GM18519 (cell line): ENCODE data around the gene EDN2.

ENCODE experiments used
- ATAC-seq: cut with Tn5 transposase; IDR thresholded peaks from one replicate; pipeline ENCODE4 v1.9.1; 2021; ENCODE audit warnings: mild to moderate bottlenecking, moderate library complexity; ENCODE audit not compliant: unreplicated experiment, low FRiP score

The EDN2 gene

DNA sequence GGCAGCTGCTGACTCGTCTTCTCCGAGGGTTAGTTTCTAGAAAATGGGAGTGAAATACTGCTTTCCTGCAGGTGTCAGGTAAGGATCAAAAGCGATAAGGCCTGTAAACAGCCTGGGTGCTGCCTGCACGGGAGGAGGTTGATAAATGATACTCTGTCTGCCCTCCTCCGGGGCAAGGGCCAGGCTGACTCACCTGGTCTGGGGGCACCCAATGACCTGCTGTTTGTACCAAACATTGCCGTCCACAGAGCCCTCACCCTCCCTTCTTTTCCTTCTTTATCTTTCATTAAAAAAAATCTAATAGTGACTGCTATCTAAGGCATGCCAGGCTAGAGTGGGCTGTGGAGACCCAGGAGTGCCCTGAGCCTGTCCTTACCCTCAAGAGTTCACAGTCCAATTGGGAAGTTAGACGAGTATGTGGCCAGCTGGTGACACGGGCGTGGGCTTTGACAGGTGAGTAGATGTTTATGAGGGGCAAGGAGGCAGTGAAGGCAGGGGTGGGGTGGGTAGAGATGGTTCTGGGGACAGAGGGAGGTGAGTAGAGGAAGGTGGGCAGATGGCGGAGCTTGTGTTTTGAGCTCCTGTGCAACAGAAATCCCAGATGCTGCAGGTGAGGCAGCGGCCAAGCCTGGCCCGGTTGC lies 16.2 kb downstream of the EDN2 start:
- no peak for ATAC-seq

DNA sequence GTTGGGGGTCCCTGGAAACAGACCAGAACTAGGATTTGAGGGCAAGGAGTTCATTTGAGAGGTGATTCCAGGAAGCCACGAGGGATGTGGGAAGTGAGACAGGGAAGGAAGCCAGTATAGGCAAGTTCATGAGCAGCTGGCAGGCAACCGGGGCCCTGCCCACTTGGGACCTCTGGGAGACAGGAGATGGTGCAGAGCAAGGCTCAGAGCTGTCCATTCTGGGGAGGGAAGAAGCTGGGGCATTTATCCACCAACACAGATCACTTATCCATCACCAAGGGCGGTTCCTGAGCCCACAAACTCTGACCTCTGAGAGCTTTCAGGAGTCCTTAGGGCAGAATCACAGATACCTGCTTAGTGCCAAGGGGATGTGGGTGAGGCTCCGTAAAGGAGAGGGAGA lies 16.8 kb downstream of the EDN2 start:
- no peak for ATAC-seq

DNA sequence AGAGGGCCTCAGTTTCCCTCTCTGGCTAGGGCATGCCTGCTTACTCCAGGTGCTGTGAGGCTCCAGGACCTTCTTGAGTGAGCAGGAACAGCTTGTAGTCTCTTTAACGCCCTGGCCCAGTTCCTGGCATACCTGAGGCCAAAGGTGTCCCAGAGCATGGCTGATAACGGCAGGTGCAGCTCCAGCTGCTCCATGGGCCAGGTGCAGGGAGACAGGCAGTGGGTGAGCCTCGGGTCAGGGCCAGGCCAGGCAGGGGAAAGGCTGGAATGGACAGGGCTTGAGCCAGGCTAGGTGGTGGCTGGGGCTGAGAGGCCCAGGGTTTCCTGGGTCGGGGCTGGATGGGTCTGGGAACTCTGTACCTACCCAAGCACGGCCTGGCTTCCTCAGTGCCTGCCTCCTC lies 18.3 kb downstream of the EDN2 start:
- no peak for ATAC-seq

DNA sequence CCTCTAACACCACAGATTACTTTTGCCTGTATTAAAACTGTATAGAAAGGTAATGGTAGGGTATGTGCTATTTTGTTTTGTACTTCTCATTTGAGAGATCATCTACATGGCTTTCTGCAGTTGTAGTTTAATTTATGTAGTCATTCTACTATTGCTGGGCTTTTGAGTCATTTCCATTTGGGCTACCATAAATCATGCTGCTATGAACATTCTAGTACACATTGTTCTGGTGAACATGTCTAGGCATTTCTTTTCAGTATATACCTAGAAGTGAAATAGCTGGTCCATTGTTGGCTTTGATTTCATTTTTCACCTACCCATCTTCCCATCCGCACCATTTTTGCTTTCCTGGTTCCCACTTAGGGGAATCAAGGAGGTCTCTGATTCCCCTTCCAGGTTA lies 18.7 kb downstream of the EDN2 start:
- ATAC-seq = no peak

DNA sequence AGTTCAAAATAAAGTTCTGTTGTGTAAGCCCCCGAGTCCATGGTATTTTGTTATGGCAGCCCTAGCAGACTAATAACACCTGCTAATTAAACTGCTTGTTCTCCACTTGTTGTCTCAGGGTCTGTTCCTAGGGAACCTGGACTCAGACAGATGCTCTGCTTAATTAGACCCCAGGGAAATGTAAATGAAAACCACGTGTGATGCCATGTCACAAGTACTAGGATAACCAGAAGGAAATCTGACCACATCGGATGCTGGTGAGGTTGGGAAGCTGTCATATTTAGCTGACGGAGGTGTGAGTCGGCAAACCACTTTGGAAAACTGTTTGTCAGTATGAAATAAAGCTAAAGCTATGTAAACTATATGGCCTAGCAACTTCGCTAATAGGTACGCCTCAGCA lies 19.6 kb downstream of the EDN2 start:
- no peak for ATAC-seq

DNA sequence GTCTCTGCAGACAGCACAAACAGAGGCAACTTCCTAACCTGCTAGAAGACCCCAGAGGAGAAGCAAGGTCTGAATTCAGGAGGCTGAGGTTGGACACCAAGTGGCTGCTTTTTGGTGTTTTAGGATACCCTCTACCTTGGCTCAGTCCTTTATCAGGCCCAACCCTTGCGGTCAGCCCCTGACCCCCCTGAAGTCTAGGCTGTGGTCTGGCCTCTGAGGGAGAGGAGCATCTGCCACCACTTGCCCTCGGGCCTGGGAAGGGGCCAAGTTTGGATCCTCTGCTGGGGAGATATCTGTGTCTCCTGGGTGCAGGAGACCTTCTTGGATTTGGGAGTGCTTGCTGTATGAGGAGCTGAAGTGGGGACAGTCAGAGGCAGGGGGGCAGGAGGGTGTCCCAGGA lies 21.0 kb downstream of the EDN2 start:
- no peak for ATAC-seq

DNA sequence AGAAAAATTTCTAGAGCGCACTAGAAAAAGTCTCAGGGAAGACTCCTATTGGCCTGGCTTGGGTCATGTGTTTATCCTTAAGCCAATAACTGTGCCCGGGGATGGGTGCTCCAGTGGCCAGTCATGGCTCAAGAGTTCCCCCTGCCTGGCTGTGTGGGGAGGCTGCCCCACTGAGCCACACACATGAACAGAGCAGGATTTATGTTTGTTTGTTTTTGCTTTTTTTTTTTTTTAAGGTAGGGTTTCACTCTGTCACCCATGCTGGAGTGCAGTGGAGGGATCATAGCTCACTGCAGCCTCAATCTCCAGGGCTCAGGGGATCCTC lies 21.8 kb downstream of the EDN2 start:
- ATAC-seq = no peak

DNA sequence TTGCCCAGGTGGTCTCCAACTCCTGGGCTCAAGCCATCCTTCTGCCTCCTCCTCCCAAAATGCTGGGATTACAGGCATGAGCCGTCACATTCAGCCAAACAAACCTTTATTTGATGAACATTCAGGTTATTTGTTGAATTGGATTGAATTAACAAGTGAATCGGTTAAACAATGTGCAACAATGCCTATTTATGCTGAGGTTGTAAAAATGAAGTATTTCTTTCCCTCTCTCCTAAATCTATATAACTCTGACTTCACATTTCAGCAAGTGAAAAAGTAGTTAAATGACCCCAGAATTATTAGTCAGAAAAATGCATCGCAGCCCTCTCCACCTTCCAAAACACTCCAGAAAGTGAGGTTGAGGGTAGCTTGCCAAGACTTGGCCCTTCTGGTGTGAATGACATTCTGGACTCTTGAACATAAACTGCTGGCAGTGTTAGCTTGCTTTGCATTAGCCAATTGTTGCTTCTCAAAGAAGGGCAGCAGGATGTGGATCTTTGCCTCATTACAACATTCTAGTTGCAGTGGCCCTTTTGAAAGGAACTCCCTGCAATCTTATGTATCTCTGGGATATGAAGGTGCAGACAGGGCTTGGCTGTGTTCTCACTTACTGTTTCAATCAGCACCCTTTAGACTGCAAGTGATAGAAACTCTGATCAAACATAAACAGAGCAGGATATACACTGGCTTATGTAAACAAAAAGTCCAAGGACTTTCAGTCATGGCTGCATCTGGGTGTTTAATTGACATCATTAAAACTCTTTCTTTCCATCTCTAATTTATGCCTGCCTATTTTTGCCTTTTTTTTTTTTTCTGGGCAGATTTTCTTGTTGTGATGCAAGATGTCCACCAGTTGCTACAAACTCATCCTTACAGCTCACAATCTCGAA lies 22.4 kb downstream of the EDN2 start:
- no peak for ATAC-seq

DNA sequence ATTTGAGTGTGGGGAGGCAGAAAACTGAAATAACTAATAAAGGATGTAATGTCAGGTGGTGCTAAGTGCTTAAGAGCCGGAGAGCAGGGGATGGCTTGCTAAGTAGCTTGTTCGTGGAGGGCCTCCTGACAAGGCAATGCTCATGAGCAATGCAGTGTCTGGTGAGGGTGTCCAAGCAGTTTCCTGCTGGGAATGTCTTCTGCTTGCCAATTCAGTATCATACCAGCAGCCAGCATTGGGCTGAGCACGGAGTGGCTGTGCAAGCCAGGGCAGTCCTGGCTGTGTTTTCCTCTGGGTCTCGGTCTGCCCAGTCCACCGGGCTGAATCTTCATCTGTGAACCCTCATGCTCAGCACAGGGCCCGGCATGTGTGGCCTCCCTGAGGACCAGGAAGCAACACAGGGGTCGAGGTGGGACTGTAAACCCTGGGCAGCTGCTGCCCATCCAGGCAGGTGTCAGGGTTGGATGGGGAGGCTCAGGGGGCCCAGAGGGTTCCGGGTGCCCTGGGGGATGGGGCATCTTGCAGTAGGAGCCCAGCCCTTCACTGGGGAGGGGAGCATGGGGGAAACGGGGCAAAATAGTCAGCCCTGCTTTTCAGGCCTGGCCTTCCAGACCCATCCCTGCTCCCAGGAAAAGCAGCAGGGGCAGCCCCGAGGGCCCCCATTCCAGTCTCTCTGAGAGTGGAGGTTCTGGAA lies 27.5 kb downstream of the EDN2 start:
- ATAC-seq = no peak

DNA sequence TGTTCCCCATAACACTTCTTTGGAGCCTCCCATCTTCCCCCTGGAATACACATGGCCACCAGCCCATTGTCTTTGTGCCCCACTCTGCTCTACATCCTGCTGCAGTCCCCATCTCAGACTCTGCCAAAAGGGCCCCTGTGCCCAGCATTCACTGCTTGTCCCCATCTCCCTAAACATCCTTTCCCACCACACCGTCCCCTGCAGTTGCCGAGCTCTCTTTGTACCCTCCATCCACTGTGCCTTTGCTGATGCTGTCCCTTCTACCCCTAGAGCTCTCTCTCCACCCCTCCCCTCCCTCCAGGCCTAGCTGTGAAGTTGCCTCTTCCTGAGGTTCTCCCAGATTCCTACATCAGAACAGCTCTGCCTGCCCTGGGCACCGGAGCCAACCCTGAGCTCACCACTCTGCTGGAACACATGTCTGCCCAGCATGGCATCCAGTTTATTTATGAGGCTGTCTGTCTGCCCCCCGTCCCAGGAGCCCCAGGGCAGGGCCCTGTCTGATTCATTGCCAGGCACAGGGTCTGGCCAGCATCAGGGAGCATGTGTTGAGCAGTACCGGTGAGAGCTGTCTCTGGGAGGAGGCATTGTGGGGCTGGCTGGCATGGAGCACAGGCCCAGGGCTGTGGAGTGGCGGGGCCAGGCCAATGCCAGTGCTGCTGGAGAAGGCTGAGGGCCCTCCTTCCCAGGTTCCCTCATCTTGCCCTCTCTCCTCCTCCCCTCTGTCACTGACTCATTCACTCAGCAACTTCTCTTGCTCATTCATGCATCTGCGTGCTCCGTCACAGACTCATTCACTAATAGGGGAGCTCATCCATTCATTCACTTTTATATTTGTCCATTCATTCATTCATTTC lies 28.8 kb downstream of the EDN2 start:
- no peak for ATAC-seq

DNA sequence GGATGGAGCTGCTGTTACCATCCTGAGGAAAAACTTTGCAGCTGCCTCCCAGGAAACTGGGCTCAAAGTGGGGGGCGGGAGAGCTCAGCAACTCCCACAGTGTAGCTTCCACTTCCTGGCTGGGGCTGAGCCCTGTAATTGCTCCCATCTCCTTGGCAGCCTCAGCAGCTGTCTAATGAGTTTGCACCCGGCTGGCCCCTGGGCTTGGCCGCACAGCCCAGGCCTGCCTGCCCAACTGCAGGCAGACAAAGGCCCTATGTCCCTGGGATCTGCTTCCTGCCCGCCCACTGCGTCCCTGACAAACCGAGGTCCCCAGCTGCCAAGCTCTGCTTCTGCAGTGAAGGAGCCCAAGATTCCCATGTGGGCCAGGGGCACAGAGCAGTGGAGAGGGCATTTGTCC lies 30.1 kb downstream of the EDN2 start:
- ATAC-seq = no peak

DNA sequence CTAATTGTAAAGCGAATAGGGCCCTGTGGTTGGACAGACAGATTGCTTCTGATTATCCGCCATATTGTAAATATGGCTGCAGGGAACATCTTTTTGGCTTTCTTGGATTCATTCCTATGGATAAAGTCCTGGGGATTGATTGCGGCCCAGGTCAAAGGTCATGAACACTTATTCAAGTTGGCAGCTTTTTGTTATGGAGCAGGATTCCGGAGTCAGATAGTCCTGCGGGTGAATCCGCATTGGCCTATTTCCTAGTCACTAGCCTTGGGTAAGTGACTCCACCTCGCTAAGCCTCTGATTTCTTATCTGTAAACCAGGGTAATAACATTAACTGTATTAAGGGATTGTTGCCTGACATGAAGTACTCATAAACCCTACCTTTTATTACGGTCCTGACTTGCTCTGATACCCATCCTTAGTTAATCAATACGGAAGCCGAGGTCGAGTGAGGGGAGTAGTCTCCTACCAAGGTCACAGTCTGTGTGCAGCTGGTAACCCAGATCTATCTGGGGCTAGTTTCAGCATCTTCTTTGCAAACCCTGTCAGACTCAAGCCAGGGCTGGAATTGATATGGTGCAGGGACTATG lies 31.7 kb downstream of the EDN2 start:
- ATAC-seq = no peak

DNA sequence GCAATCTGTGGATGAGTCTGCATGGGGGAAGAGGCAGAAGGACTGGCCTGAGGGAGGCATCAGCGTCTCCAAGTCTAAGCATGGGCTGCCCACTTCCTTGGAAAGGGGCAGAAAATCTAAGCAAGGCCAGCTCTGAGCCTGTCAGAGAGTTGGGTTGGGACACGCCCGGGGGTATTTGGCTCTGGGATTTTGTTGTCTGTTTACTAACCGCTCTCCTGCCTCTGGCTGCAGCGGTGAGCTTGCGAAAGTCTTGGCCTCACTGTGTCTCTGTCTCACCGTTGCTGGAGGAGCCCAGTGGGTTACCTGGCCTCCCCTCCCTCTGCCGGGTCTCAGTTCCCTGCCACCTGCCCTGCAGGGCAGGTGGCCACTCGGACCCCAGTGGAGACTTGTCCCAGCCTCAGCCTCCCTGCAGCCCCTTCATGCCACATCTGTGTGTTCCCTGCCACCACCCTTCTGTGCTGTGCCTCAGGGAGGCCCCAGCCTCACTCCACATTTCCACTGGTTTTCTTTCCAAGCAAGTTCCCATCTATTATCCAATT lies 33.7 kb downstream of the EDN2 start:
- ATAC-seq = no peak

DNA sequence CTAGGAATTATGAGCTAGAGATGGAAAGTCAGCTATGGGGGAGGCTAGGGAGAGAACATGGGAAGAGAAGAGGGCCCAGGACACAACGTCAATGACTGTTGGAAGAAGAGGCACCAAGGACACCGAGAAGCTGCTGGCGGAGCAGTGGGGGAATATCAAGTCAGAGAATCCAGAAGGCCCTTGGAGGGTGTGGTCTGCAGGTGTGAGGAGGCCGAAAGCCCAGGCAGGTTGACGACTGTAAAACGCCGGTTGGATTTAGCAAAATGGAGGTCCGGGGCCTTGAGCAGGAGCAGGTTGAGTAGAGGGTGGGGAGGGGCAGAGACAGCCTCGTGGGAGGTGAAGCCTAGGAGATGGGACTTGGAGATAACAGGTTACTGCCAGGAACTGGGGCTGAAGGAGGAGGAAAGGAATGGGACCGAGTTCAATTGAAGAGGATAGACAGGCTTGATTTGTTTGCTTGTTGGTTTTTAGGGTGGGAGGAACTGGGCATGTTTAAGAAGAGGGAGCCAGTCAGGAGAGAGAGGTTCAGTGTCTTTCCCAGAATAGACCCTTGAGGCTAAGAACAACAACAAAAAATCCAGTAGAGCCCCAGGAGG lies 35.1 kb downstream of the EDN2 start:
- no peak for ATAC-seq

DNA sequence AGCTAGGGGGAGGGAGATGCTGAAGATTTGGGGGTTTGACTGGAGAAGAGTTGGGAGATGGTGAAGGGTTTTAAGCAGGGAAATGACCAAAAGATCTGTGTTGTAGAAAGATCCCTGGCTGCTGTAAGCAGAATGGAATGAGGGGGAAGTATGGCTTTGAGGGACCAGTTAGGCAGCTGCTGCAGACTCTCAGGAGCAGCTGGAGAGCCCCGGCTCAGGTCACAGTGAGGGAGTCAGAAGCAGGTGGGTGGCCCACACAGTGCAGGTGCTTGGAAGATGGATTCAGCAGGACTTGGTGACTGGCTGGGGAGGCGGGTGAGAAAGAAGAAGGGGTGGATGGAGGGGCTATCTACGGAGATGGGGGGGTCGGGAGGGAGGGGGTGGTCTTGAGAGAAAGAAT lies 35.7 kb downstream of the EDN2 start:
- no peak for ATAC-seq

DNA sequence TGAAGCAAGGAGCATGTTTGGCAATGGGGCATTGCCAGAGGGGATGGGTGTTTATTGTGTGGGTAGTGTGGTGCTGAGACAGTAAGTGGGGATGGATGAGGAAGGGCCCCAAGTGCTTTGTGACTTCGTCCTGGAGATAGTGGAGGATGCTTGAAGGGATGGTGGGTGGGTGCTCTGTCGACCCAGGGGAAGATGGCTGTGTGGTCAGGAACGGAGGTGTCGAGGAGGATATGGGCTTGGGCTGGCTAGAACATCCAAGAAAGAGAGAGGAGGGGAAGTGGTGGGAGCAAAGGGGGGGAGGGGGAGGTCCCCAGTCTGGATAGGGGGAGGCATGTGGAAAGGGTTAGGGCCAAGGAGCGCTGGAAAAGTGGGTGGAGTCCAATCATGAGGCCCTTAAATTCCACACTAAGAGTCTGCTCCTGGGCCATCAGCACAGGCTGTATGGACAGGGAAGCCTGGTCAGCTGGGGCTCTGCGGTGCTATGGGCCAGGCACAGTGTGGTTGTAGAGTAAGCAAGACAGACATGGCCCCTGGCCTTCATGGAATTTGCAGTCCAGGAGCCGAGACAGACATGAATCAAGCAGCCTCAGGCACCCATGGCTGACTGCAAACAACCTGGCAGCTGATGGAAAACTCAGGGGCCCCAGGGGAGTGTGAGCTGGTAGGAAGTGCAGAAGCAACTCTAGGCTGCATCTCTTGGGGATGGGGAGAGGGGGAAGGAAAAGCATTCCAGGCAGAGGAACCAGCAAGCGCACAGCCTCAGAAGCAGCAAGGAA lies 36.3 kb downstream of the EDN2 start:
- no peak for ATAC-seq

DNA sequence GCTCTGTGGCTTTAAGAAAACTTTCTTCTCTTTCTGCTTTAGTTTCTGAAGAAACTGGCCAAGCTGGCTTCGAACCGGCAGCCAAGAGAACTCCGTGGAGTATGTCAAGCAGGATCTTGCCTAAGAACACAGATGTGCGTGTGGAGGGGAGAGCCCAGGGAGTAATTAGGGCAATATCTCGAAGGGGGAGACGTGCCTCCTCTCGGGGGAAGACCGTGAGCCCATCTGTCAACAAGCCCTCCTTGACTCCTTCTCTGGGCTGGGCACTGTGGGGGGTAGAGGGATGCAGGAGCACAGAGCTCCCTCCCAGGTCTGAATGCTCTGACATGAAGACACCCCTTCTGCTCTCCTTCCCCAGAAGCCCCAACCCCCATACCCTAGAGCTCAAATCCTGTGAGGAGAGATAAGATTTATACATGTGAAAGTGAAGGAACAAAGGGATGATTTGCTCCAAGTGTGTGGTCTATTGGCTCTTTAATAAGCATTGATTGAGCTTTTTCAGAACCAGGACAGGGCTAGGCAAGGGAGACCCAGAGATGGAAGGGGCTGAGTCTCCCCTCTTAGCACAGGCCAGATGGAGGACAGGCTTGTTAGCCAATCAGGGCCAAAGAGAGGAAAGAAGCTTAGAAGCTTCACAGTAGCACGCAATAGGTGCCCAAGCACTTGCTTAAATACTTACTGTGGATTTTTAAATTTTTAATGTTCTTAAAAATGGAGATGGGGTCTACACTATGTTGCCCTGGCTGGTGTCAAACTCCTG lies 37.5 kb downstream of the EDN2 start:
- no peak for ATAC-seq

DNA sequence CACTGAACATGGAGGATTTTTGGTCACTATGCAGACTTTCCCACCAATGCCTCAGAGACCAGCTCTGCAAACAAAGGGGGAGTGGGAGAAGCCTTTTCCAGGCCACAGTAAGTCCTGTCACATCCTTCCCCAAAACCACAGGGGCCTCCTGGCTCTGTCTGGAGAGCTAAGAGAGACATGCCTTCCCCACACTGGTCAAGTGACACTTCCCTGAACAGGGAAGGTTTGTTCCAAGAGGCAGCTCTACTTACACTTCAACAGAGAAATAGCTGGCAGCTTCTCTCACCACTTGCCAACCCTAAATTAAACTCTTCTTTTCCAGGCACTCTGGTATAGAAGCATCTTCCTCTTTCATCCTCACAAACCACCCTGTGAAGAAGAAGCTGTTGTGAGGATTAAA lies 39.7 kb downstream of the EDN2 start:
- ATAC-seq = no peak
